ENCODE results near the gene AGPS.

AGPS gene

DNA sequence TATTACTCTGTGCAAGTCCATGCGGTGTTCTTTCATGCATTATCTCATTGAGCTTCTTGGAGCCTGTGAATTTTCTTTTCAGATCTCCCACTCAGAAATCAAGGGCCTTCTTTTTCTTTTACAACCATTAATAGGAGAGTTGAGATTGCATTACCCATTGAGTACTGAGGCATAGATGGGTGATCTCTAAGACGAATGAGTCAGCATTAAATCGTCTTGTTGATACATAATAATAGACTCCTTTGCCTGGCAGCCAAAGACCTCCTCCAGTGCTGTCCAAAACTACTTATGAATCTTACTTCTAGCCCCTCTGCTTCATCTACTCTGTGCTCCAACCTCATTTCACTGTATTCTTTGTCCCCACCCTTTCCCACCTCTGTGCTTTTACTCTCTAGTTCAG lies 180.5 kb downstream of the AGPS start:
- TF ChIP-seq ZFX (IDR thresholded peaks at IDR 0.05; ENCODE audit: borderline replicate concordance): no peak
- TF ChIP-seq, protein P1, sequence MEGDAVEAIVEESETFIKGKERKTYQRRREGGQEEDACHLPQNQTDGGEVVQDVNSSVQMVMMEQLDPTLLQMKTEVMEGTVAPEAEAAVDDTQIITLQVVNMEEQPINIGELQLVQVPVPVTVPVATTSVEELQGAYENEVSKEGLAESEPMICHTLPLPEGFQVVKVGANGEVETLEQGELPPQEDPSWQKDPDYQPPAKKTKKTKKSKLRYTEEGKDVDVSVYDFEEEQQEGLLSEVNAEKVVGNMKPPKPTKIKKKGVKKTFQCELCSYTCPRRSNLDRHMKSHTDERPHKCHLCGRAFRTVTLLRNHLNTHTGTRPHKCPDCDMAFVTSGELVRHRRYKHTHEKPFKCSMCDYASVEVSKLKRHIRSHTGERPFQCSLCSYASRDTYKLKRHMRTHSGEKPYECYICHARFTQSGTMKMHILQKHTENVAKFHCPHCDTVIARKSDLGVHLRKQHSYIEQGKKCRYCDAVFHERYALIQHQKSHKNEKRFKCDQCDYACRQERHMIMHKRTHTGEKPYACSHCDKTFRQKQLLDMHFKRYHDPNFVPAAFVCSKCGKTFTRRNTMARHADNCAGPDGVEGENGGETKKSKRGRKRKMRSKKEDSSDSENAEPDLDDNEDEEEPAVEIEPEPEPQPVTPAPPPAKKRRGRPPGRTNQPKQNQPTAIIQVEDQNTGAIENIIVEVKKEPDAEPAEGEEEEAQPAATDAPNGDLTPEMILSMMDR (IDR thresholded peaks at IDR 0.05): no peak
- H3K27ac ChIP-seq: no peak overlapping the region

DNA sequence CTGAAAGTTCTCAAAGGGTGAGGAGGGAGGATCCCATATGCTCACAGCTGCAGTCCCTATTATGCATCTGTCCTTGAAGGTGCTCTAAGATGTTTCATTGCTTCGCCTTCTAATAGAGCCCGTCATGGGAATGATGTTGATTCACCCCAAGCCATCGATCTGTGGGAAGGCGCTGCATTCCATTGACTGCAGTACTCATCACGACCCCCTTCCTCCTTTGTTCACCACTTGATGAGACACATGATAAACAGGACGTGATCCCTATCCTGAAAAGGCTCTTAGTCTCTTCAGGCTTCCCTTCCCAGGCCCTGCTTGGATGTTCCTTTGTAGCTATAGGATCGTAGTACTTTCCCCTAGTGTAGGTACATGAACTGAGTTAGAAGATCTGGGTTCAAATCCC lies 181.8 kb downstream of the AGPS start:
- no peak for TF ChIP-seq ZFX (IDR thresholded peaks at IDR 0.05; ENCODE audit: borderline replicate concordance)
- TF ChIP-seq, protein P1 (IDR thresholded peaks at IDR 0.05): no peak
- H3K27ac ChIP-seq: no peak overlapping the region

DNA sequence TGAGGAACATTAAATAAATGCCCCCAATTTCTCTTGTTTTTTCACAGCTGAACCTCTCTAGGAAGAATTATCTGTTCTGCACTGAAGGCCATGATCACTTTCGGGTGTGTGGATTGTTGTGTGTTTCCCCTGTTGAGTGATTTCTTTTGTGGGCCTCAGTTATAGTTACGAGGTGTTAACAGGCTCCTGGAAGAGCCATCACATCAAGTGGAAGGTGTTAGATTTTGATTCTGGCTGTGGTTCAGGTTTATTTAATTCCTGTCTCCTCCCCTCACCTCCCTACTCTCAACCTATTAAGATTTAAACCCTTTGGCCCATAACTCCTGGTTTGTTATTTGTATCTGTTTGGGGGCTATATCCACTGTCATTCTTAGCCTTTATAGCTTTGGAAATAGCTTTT lies 182.8 kb downstream of the AGPS start:
- no peak overlapping the region for H3K27ac ChIP-seq
- no peak for TF ChIP-seq ZFX (IDR thresholded peaks at IDR 0.05; ENCODE audit: borderline replicate concordance)
- TF ChIP-seq, protein P1 (IDR thresholded peaks at IDR 0.05): no peak

DNA sequence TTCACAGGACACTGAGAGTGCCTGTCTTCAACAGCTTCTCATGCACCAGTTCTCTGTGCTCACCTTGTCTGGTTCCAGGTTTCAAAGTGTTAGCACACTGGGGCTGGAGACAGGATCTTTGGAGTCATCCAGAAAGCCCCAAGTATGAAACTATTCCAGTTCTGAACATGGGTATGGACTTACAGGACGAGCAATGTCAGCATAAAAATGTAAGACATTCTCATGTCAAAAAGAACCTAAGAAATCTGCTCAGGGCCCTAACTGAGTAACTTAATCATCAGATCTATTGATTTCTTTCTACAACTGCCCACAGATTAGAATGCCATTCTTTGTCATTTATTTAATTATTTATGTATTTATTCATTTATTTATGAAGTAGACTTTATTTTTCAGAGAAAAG lies 184.5 kb downstream of the AGPS start:
- no peak for TF ChIP-seq ZFX (IDR thresholded peaks at IDR 0.05; ENCODE audit: borderline replicate concordance)
- TF ChIP-seq, protein P1 (IDR thresholded peaks at IDR 0.05): no peak
- no peak overlapping the region for H3K27ac ChIP-seq

DNA sequence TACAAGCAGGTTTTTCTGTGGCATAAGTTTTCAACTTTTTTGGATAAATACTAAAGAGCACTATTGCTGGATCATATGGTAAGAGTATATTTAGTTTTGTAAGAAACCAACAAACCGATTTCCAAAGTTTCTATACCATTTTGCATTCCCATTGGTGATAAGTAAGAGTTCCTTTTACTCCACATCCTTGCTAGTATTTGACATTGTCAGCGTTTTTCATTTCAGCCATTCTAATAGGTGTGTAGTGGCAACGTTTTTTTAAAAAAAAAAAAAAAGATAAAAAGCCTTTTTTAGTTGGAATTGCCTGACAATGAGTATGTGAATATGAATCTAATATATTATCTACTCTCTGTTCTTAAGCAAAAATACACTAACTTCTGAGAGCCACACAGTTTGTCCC lies 185.9 kb downstream of the AGPS start:
- H3K27ac ChIP-seq: no peak overlapping the region
- TF ChIP-seq, protein P1 (IDR thresholded peaks at IDR 0.05): no peak
- TF ChIP-seq ZFX (IDR thresholded peaks at IDR 0.05; ENCODE audit: borderline replicate concordance): no peak

DNA sequence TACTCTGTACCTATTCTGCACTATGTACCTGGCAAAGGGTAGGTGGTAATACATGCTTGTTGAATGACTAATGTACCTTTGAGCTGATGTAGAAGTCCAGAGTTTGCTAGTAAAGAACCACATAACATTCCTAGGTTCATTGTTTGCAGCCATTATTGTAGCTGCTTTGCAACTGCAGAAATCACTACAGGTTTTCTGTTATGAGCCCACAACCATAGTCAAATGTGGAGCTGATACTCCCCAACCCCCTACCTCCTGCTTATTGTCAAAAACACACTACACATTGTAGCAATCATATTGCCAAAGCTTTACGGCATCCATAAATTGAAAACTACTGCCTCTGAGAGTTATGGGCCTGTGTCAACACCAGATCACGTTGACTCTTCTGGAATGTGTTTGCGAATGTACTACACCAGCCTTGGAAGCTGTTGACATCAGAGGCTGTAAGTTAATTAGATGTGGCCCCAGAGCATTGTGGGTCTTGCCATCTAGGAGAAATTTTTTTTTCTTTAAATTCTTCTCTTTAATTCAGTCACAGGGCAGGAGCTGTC lies 187.0 kb downstream of the AGPS start:
- H3K27ac ChIP-seq: no peak overlapping the region
- no peak for TF ChIP-seq ZFX (IDR thresholded peaks at IDR 0.05; ENCODE audit: borderline replicate concordance)
- TF ChIP-seq, protein P1 (IDR thresholded peaks at IDR 0.05): no peak

DNA sequence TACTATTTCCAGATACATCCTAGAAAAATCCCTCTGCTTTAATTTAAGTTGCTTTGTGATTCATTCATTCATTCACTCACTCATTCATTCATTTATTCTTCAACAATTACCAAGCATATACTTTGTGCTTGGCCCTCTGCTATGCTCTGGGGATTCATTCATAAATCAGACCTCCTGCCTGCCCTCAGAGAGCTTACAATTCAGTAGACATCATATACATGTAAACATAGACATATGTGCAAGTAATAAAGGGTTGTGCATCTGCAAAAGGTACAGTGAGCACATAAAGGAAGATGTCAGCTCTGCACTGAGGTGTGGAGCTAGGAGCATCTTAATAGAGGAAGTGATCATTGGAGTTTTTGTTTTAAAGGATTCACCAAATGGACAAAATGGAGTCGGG lies 189.4 kb downstream of the AGPS start:
- TF ChIP-seq ZFX (IDR thresholded peaks at IDR 0.05; ENCODE audit: borderline replicate concordance): no peak
- TF ChIP-seq, protein P1 (IDR thresholded peaks at IDR 0.05): no peak
- H3K27ac ChIP-seq: no peak overlapping the region

Data from 22Rv1 (cell line).